8988T (cell line): Measurements from ENCODE around the gene ARID5A.
"Not testable (repeated sequence)": the region's sequence is repeated elsewhere in the genome, so short reads cannot be mapped to it uniquely, and the experiment has no call there.

Source experiments
- DNase-seq: peaks from one replicate; pipeline ENCODE4 v3.0.0; 2011

The ARID5A gene, protein sequence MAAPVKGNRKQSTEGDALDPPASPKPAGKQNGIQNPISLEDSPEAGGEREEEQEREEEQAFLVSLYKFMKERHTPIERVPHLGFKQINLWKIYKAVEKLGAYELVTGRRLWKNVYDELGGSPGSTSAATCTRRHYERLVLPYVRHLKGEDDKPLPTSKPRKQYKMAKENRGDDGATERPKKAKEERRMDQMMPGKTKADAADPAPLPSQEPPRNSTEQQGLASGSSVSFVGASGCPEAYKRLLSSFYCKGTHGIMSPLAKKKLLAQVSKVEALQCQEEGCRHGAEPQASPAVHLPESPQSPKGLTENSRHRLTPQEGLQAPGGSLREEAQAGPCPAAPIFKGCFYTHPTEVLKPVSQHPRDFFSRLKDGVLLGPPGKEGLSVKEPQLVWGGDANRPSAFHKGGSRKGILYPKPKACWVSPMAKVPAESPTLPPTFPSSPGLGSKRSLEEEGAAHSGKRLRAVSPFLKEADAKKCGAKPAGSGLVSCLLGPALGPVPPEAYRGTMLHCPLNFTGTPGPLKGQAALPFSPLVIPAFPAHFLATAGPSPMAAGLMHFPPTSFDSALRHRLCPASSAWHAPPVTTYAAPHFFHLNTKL

GRCh38 chr2:96536445-96537065, at the start of gene ARID5A:
ARID5A (plus strand) TSS chr2:96536752; CDS start chr2:96536827, 75 bp downstream.
- DNase-seq, result peak; percentile 97

- no peak for DNase-seq
Measured at GRCh38 chr2:96489261-96489660, 47.3 kb upstream of the ARID5A start.

GRCh38 chr2:96489663-96490062, 46.9 kb upstream of the ARID5A start:
- no peak for DNase-seq

DNA sequence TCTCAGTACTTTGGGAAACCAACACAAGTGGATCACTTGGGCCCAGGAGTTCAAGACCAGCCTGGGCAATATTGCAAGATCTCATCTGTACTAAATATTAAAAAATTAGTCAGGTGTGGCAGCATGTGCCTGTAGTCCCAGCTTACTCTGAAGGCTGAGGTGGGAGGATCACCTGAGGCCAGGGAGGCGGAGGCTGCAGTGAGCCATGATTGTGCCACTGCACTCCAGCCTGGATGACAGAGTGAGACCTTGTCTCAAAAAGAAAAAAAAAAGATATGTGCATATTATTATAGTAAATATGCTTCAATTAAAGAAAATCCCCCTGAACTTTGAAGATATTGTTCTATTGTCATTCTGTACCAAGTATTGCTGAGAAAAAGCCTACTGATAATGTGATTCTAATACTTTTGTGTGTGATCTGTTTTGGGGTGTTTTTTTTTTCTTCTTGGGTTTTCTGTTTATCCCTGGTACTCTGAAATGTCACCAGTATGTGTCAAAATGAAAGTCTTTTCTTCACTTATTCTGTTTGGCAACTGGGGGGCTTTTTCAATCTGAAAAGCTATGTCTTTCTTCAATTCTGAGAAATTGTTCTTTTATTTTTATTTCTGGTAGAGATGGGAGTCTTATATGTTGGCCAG, 44.6 kb upstream of the ARID5A start:
- no peak for DNase-seq

GRCh38 chr2:96493072-96493471, 43.5 kb upstream of the ARID5A start:
- DNase-seq, result no peak

DNA sequence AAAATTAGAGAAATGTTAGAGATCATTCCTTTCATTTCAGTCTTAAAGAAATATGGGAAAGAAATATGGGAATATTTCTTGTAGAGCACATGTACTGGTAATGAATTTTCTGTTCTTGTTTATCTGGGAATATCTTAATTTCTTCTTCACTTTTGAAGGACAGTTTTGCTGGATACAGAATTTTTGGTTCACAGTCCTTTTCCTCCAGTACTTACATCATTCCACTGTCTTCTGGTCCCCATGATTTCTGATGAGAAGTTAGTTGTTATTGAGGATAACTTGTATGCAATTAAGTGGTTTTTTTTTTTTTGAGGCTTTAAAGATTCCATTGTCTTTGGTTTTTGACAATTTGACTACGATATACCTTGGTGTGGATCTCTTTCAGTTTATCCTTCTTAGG, 42.4 kb upstream of the ARID5A start:
- no peak for DNase-seq

- no peak for DNase-seq
Measured at GRCh38 chr2:96495982-96496629, 40.4 kb upstream of the ARID5A start.

DNA sequence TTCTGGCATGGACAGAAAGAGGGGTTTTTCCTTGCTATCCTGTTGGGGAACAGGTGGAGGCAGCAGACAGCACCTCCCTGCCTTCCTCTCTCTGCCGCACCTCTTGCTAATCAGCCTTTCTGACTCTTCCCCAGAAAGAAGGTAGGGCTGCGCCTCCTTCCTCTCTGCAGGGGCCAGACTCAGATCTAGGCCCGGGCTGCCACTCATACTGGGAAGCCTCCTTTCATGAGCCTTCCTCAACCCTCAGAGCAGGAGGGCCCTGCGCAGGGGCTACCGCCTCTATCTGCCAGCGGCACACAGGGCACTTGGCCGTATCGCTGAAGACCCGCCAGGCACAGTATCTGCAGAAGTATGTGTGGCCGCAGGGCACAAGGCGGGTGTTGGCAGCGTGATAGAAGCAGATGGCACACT, 38.5 kb upstream of the ARID5A start:
- DNase-seq, result no peak

- not testable (repeated sequence) for DNase-seq
Measured at GRCh38 chr2:96498611-96499010, 37.9 kb upstream of the ARID5A start.

DNA sequence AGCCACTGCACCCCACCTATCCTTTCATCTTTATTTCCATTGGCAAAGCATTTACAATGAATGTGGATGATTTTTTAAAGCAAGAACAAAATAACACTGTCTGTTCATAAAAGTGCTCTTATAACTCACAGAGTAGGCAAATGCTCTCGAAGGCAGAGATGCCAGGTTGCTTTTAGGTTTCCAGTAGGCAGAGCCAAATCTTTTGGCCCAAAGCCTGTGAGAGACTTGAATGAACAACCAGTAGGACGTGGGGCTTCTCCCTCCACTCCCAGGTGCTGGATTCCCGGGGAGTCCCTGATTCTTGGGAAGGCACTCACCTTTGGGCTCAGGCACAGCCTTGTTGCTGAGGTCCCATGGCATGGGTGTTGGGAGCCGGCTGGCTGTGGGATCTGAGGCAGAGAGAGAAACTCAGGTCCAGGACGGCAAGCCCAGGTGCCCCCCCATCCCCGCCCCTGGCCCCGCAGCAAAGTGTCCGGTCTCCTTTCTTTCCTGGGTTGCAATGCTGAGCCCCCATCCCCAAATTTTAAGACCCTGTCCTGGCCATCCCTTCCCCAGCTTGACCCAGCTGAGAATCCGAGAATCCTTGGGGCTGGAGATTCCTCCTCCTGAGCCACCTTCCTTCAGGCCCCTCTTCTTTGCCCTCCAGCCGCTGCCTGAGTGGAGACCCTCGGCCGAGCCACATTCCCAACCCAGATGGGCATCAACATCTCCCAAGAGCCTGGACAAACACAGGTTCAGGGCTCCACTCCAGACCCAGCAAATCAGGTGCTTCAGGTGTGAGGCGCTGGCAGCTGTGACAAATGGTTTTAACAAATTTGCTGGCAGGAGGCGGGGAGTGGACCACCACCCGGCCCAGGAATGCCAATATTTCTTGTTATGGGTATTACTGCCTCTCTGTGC, 37.2 kb upstream of the ARID5A start:
- no peak for DNase-seq

DNA sequence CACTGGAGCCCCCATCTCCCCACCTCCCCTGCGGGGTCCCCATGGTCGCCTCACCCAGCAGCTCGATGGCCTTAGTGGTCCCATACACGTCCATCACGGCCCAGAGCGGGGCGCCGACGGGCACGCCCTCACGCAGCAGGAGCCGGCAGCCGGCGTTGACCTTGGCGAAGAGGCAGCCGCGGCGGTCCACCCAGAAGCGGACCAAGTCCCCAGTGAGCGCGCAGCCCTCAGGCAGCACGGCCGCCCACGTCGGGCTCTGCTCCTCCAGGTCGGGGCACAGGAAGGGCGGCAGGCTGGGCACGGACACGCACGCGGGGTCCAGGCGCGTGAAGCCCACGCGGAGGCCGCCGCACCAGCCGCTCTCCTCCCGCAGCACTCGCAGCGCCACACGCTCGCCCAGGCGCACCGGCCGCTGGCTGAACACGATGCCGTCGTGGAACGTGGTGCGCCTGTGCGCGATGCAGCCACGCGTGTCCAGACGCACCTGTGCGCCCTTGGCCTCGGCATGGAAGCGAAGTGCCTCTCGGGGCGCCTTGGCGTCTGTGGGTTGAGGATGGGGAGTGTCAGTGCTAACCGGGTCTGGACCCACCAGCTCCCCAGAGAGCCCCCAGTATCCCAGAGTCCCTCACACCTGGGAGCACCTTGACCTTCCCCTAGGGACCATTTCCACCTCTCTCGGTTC, 36.0 kb upstream of the ARID5A start:
- no peak for DNase-seq

DNA sequence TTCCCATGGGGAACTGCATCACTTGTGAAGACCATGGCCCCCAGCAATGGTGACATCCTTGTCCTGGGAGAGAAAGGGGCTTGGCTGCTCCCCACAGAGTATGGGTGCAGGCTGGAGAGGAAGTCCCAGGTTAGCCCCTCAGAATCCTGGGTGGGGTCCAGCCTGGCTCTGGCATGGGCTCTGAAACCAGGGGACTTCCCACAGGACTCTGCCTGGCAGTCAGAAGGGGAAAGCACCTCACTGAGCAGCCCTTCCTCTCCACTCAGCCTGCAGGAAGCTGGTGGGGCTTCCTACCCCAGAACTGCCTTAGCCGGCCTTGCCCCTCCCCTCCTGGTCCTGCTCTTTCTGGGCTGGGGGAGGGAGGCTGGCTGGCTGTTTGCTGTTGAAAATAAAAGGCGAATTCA, 35.1 kb upstream of the ARID5A start:
- DNase-seq, result no peak

- no peak for DNase-seq
Measured at GRCh38 chr2:96501886-96502810, 34.4 kb upstream of the ARID5A start.

GRCh38 chr2:96502891-96503636, 33.5 kb upstream of the ARID5A start:
- DNase-seq, result no peak

DNA sequence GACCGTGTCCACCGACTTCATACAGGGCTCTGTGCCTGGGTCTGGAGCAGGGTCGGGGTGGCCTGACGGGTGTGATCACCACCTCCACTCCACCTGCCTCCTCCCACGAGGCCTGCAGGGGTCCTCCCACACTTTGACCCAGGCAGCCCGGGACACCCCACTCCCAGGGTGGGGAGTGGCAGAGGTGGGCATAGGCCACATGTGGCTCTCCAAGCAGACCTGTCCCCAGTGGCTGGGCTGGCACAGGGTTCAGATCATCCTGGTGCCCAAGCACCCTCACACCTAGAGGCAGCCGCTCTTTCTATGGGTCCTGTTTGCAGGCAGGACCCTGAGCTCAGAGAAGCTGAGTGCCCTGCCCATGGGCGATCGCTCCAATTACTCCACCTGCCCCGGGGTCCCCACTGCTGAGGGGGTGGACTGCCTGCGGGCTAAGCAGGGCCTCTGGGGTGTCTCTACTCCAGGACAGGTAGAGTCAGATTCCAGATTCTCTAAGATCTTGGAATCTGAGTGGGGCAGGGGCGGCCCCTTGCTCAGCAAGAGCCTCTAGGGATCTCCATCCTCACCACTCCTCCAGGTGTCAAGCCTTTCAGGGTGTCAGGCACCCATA, 32.8 kb upstream of the ARID5A start:
- DNase-seq, result no peak

- no peak for DNase-seq
Measured at GRCh38 chr2:96505231-96505889, 31.2 kb upstream of the ARID5A start, which contains the start of gene NEURL3. NEURL3 (minus strand) TSS chr2:96505357; CDS start chr2:96505286, 71 bp downstream.

DNA sequence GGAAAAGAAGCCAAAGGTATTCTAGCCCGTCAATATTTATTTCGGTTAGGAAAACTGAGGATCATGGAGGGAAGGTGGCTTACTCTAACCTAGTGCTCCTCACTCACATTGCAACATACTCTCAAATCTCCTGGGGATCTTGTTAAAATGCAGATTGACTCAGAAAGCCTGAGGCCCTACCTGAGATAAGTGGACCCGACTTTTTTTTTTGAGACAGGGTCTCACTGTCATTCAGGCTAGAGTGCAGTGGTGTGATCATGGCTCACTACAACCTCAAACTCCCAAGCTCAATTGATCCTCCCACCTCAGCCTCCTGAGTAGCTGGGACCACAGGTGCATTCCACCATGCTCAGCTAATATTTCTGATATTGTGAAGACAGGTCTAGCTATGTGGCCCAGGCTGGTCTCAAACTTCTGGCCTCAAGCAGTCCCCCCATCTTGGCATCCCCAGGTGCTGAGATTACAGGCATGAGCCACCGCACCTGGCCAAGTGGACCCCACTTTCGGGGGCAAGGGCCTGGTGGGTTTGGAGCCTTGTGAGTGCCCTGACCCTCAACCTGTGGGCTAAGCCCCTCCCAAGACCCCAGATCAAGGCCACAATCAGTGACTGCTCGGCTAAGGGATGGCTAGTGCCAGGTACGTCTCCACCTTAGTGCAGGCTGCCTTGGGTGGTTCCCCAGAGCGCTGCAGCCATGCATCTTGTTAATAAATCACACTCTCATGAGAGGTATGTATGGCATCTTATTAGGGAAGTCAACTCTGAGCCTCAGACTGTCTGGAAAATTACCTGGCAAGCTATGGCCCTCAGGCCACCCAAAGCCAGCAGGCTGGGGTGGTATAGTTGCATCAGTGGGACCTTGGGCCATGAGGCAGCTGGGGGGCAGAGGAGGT, 30.3 kb upstream of the ARID5A start:
- DNase-seq, result no peak
